ENCODE measurements around the gene WDR59.
"Not testable (repeated sequence)": the region's sequence is repeated elsewhere in the genome, so short reads cannot be mapped to it uniquely, and the experiment has no call there.

Gene WDR59

GRCh38 chr16:75019586-75019985 lies 34.7 kb upstream of the WDR59 start:
- no peak overlapping the region for H3K4me3 Mint-ChIP-seq
- no peak for DNase-seq (ENCODE audit: low spot score)
- H3K4me1 Mint-ChIP-seq (ENCODE audit: low read depth): peaks cover 16% of the 10 kb centered on the region
- H3K27me3 Mint-ChIP-seq (ENCODE audit: low read depth): no peaks in the 10 kb centered on the region
- no peak overlapping the region for H3K27ac Mint-ChIP-seq
- H3K9me3 Mint-ChIP-seq: peaks cover 27% of the 10 kb centered on the region
- H3K36me3 Mint-ChIP-seq (ENCODE audit: low read depth): peaks cover 31% of the 10 kb centered on the region

- DNase-seq (ENCODE audit: low spot score): no peak
- Mint-ChIP-seq H3K4me3 (no peak overlapping the region), H3K36me3 (ENCODE audit: low read depth) (peaks cover 31% of the 10 kb centered on the region), H3K9me3 (peaks cover 27% of the 10 kb centered on the region), H3K27ac (no peak overlapping the region), H3K4me1 (ENCODE audit: low read depth) (peaks cover 14% of the 10 kb centered on the region), H3K27me3 (ENCODE audit: low read depth) (no peaks in the 10 kb centered on the region)
Observed at GRCh38 chr16:75019007-75019406, 34.1 kb upstream of the WDR59 start.

GRCh38 chr16:75017670-75018525 lies 33.0 kb upstream of the WDR59 start:
- Mint-ChIP-seq H3K27me3 (ENCODE audit: low read depth) (no peaks in the 10 kb centered on the region), H3K4me1 (ENCODE audit: low read depth) (peaks cover 12% of the 10 kb centered on the region), H3K9me3 (peaks cover 27% of the 10 kb centered on the region), H3K4me3 (no peak overlapping the region), H3K36me3 (ENCODE audit: low read depth) (peaks cover 29% of the 10 kb centered on the region), H3K27ac (no peak overlapping the region)
- no peak for DNase-seq (ENCODE audit: low spot score)

GRCh38 chr16:75016451-75017081 lies 31.6 kb upstream of the WDR59 start:
- not testable (repeated sequence) for H3K4me3 Mint-ChIP-seq; H3K27ac Mint-ChIP-seq; DNase-seq (ENCODE audit: low spot score); H3K27me3 Mint-ChIP-seq (ENCODE audit: low read depth)
- Mint-ChIP-seq H3K4me1 (ENCODE audit: low read depth) (peaks cover 26% of the 10 kb centered on the region), H3K36me3 (ENCODE audit: low read depth) (peaks cover 21% of the 10 kb centered on the region), H3K9me3 (peaks cover 18% of the 10 kb centered on the region)

GRCh38 chr16:75014318-75014717 lies 29.4 kb upstream of the WDR59 start:
- Mint-ChIP-seq H3K36me3 (ENCODE audit: low read depth) (peaks cover 3% of the 10 kb centered on the region), H3K27me3 (ENCODE audit: low read depth) (no peaks in the 10 kb centered on the region), H3K27ac (no peak overlapping the region), H3K4me3 (no peak overlapping the region), H3K9me3 (no peaks in the 10 kb centered on the region), H3K4me1 (ENCODE audit: low read depth) (peaks cover 32% of the 10 kb centered on the region)
- DNase-seq (ENCODE audit: low spot score): no peak

- H3K36me3 Mint-ChIP-seq (ENCODE audit: low read depth); H3K4me3 Mint-ChIP-seq; H3K9me3 Mint-ChIP-seq; H3K27ac Mint-ChIP-seq; DNase-seq (ENCODE audit: low spot score); H3K27me3 Mint-ChIP-seq (ENCODE audit: low read depth): not testable (repeated sequence)
- peaks cover 32% of the 10 kb centered on the region for H3K4me1 Mint-ChIP-seq (ENCODE audit: low read depth)
Observed at GRCh38 chr16:75013123-75013522, 28.2 kb upstream of the WDR59 start.

GRCh38 chr16:75012380-75013081 lies 27.6 kb upstream of the WDR59 start:
- no peak for DNase-seq (ENCODE audit: low spot score)
- peaks cover 27% of the 10 kb centered on the region for H3K4me1 Mint-ChIP-seq (ENCODE audit: low read depth)
- peaks cover 5% of the 10 kb centered on the region for H3K36me3 Mint-ChIP-seq (ENCODE audit: low read depth)
- peak overlapping the region; percentile 64 for H3K4me3 Mint-ChIP-seq
- no peaks in the 10 kb centered on the region for H3K27me3 Mint-ChIP-seq (ENCODE audit: low read depth)
- H3K9me3 Mint-ChIP-seq: no peaks in the 10 kb centered on the region
- H3K27ac Mint-ChIP-seq: peak overlapping the region; percentile 71

GRCh38 chr16:75011634-75012307 lies 26.8 kb upstream of the WDR59 start:
- peak overlapping the region; percentile 1 for H3K4me3 Mint-ChIP-seq
- DNase-seq (ENCODE audit: low spot score): peak; percentile 77

GRCh38 chr16:75010427-75010826 lies 25.5 kb upstream of the WDR59 start:
- Mint-ChIP-seq H3K4me3 (no peak overlapping the region), H3K36me3 (ENCODE audit: low read depth) (peaks cover 4% of the 10 kb centered on the region), H3K9me3 (no peaks in the 10 kb centered on the region), H3K4me1 (ENCODE audit: low read depth) (peaks cover 26% of the 10 kb centered on the region), H3K27ac (no peak overlapping the region), H3K27me3 (ENCODE audit: low read depth) (no peaks in the 10 kb centered on the region)
- no peak for DNase-seq (ENCODE audit: low spot score)

More at GRCh38 chr16:75011634-75012307, 26.8 kb upstream of the WDR59 start:
- Mint-ChIP-seq H3K36me3 (ENCODE audit: low read depth) (peaks cover 6% of the 10 kb centered on the region), H3K27ac (peak overlapping the region; percentile 71), H3K27me3 (ENCODE audit: low read depth) (no peaks in the 10 kb centered on the region), H3K9me3 (no peaks in the 10 kb centered on the region), H3K4me1 (ENCODE audit: low read depth) (peaks cover 26% of the 10 kb centered on the region)

GRCh38 chr16:75007443-75007842 lies 22.5 kb upstream of the WDR59 start:
- H3K27ac Mint-ChIP-seq: no peak overlapping the region
- H3K27me3 Mint-ChIP-seq (ENCODE audit: low read depth): no peaks in the 10 kb centered on the region
- no peak overlapping the region for H3K4me3 Mint-ChIP-seq

GRCh38 chr16:75005697-75006096 lies 20.8 kb upstream of the WDR59 start:
- Mint-ChIP-seq H3K36me3 (ENCODE audit: low read depth) (peaks cover 8% of the 10 kb centered on the region), H3K4me1 (ENCODE audit: low read depth) (peaks cover 17% of the 10 kb centered on the region), H3K4me3 (no peak overlapping the region), H3K27ac (no peak overlapping the region), H3K27me3 (ENCODE audit: low read depth) (no peaks in the 10 kb centered on the region), H3K9me3 (no peaks in the 10 kb centered on the region)
- DNase-seq (ENCODE audit: low spot score): no peak

More at GRCh38 chr16:75007443-75007842, 22.5 kb upstream of the WDR59 start:
- DNase-seq (ENCODE audit: low spot score): no peak
- peaks cover 20% of the 10 kb centered on the region for H3K4me1 Mint-ChIP-seq (ENCODE audit: low read depth)
- peaks cover 4% of the 10 kb centered on the region for H3K36me3 Mint-ChIP-seq (ENCODE audit: low read depth)
- H3K9me3 Mint-ChIP-seq: no peaks in the 10 kb centered on the region

GRCh38 chr16:75004460-75004859 lies 19.5 kb upstream of the WDR59 start:
- Mint-ChIP-seq H3K27ac (no peak overlapping the region), H3K27me3 (ENCODE audit: low read depth) (no peaks in the 10 kb centered on the region), H3K4me3 (no peak overlapping the region), H3K36me3 (ENCODE audit: low read depth) (peaks cover 8% of the 10 kb centered on the region), H3K4me1 (ENCODE audit: low read depth) (peaks cover 25% of the 10 kb centered on the region), H3K9me3 (no peaks in the 10 kb centered on the region)
- DNase-seq (ENCODE audit: low spot score): no peak

- H3K4me3 Mint-ChIP-seq: no peak overlapping the region
- no peaks in the 10 kb centered on the region for H3K27me3 Mint-ChIP-seq (ENCODE audit: low read depth)
- H3K4me1 Mint-ChIP-seq (ENCODE audit: low read depth): peaks cover 24% of the 10 kb centered on the region
- peaks cover 7% of the 10 kb centered on the region for H3K36me3 Mint-ChIP-seq (ENCODE audit: low read depth)
- H3K9me3 Mint-ChIP-seq: no peaks in the 10 kb centered on the region
- no peak for DNase-seq (ENCODE audit: low spot score)
- H3K27ac Mint-ChIP-seq: no peak overlapping the region
Observed at GRCh38 chr16:75003931-75004330, 19.0 kb upstream of the WDR59 start.
